ENCODE data around the gene EIF2B4.
"Not testable (repeated sequence)": the region's sequence is repeated elsewhere in the genome, so short reads cannot be mapped to it uniquely, and the experiment has no call there.

The EIF2B4 gene

DNA sequence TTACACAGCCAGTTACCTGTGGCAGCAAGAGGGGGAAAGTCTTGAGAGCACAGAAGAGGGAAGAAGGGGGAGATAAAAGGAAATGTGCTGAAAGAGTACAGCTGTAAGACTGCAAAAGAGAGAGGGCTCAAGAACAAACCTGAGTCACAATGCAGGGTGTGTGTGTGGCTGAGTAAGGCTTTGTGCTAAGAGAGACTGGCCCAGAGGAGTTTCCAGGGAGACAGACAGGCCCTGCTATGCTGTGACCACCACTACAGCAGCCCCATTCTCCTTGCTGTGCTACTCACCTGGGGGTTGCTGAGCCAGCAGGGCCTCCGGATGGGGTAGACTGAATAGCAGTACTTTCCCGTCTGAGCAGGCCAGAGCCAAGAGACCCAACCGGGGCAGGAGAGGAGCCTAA lies 34.8 kb downstream of the EIF2B4 start:
- no peak for DNase-seq

DNA sequence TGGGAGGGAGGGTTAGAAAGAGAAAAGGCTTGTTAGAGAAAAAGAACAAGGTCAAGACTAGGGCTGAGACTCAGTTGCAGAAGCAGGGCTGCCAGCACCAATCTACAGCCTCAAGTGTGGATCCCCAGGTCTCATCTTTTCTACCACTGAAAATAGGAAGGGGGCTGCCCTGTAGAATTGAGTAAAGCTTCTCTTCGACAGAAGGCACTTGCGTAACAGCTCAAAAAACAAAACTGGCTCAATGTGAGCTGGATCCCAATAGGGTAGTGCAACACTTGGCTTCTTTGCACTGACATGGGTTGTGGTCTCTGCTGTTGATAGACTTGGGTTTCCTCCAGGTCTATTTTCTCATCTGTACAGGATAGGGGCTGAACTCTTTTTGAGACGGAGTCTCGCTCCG lies 45.4 kb downstream of the EIF2B4 start:
- no peak for DNase-seq

DNA sequence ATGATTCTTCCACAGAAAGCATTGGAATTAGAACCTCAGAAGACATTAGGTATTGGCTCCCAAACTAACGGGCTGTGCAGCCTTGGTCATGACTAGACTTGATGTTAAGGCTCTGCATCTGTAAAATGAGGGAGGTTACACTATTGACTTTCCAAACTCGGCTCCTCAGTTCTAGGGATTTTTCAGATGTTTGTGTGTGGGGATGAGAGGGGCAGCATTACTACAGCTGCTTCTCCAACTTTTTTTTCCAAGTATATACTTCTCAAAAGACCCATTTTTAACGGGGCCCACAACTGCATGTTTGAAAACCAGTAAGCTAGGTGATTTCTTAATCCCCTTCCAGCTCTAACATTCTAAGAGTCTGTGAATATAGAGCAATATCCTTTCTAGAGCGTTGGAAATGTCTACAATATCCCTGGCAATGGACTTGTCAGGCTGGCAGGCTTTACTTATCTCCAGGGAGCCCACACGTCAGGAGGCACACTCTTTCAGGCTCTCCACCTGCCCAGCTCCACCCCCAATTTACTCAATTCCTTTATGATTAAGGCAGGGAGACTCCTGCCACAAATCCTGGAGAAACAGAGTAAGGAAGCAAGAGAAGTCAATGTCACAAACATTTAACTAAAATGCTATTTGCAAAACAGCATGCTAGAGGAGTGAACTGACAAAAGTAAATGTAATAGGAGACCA lies 46.4 kb downstream of the EIF2B4 start:
- DNase-seq = peak; percentile 16

DNA sequence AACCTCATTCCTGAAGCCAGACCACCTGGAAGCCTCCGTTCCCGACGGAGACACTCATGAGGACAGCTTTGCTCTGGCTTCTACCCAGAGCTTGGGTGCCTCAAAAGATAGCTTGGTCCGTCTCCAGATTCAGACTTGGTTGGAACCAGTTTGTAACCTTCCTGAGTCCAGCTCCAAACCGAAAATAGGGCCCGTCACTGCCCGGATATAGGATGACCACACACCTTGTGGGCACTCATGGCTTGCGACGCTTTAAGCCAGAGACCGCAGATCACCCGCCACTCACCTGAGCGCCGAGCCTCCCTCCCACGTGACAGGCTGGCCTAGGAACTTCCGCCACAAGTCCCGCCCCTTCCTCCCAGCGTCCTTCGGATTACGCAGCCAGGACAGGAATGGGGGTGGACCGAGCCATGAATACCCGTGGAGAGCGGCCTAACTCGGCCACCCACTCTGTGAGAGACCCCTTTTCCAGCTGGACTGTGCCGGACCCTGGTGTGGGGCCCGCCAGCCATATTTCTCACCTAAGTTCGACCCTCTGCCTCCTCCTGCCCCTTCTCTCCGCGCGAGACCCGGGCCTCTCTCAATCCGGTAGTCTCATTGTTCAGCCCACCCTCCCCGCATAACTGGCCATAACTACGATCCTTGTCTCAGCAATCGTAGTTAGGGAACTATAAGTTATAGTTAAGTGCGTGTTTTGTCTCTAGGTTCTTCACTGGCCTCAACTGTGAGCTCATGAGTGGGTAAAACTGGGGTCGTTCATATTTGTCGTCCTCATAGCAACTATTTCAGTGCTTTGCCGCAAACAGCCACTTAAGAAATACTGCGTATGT lies 47.2 kb downstream of the EIF2B4 start, which contains the start of gene MPV17:
TSS of gene MPV17 (minus strand) at position 332 of the 830 bp plus-strand sequence. CDS start 580 bp downstream, outside the sequence.
- peak; percentile 86 for DNase-seq

DNA sequence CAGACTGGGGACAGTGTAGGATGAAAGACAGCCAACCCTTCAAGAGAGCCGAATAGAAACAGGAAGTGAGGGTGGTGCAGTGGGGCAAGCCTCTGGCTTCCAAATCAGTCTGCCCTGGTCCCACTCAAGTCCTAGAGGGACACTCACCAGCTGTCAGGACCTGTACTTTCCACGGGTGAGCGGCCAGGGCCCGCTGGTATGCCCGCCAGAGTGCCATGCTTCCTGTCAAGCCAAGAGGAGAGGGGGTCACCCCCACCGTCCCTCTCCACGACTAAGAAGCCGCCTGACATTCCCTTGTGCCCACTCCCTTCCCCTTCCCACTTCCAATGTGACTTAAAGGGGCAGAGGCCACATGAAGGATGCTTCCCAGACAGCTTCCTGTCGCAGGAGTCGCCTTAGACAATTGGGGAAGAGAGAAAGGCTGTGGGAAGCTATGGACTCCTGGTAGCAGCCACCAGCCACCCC lies 47.8 kb downstream of the EIF2B4 start:
- DNase-seq = no peak

DNA sequence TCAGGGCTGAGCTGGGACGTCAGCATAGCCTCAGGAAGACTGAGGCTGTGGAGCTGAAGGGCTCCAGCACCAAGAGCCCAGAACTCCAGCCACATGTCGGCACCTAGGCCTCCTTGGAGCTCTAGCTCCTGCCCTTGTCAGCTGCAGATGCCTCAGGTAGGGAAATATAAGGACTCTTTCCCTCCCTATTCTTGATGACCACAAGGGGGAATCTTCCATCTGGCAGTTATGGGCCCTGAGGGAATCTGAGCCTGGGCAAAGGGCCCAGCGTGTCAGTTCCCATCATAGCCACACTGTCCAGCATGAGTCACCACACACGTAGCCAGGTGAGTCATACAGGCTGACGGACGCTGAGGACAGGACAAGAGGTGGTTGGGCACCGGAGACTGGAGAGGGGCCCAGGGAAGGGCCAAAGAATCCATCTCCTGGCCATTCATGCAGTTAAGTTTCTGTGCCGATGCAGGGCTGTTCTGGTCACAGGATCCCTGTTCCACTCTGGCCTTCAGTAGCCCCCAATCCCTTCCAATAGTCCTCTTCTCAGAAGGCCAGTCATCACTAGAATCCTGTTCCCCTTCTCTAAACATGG lies 49.1 kb downstream of the EIF2B4 start:
- peak; percentile 98 for DNase-seq

DNA sequence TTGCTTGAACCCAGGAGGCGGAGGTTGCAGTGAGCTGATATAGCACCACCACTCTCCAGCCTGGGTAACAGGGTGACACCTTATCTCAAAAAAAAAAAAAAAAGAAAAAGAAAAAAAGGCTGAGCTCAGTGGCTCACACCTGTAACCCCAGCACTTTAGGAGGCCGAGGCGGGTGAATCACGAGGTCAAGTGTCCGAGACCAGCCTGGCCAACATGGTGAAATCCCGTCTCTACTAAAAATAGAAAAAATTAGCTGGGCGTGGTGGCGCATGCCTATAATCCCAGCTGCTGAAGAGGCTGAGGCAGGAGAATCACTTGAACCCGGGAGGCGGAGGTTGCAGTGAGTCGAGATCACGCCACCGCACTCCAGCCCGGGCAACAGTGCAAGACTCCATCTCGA lies 50.3 kb downstream of the EIF2B4 start:
- not testable (repeated sequence) for DNase-seq

DNA sequence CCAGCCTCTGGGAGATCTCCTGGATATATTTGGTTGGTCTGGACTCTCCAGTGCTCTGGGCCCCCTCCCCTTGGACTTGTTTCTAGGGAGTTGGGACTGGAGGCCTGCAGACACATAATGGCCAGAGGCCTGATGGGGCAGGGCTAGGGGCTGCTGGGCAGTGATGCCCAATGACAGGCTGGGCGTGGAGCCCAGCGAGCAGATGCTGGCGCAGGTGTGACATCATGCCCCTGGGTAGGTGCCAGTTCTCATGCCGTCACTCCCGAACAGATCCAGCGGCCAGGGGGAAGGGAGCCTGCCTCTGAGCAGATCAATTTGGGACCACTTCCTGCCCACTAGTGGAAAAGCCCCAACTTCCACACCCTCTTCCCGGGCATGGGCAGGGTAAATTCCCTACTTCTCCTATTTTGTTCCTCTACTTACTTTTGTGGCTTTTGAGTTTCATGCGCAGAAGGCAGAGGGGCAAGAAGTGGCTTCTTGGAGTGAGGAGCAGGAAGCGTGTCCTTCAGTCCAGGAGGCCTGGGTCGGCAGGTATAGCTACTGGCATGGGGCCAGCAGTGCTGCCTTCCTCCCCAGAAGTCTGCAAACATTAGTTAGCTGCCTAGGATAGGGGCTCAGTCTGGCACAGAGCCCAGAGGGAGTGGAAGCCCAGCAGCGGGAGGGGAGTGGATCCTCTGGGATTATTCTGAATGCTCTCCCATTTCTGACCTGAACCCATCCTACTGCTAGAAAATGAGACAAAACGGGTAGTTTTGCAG lies 53.3 kb downstream of the EIF2B4 start:
- DNase-seq = no peak

DNA sequence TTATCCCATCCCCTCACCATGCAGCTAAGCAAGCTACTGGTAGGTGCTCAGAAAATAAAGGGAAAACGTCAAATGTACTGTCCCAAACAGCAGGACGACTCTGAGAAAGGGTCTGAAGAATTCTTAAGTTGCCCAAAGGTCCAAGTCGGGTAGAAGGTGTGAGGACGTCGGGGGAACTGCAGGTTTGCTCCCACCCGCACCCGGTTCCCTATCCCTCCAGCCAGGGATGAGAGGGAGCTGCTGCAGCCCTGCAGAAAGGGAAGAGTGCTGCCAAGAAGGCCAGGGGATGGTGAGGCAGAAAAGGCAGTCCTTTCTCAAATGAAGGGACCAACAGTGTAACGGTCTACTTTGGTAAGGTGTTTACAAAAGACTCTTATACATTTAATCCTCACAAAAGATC lies 55.0 kb downstream of the EIF2B4 start:
- no peak for DNase-seq

DNA sequence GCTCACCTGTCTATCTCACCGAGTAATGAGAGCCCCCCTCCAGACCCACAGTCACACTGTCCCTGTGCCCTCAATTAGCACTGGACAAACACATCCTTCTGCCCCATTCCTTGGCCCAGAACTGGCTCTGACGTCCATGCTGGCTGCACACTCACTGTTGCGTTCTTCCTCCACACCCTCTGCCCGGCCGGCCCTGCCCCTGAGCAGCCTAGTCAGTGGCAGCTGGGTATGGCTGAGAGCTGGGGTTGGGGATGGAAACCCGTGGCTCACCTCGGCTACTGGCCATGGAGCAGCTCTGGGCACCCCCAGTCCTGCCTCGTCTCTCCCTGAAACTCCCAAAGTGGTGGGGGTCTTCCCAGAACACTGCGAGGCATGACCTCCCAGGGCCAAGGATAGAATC lies 55.4 kb downstream of the EIF2B4 start:
- no peak for DNase-seq
